ENCODE measurements around the gene GNL2. TPM values are rescaled to one million over a fixed set of nuclear protein-coding genes. Genes with fewer than 3 reads are reported as not detected.

Gene GNL2
- total RNA-seq, result 10 to 100 TPM; 28.4 to 35.9 TPM

DNA sequence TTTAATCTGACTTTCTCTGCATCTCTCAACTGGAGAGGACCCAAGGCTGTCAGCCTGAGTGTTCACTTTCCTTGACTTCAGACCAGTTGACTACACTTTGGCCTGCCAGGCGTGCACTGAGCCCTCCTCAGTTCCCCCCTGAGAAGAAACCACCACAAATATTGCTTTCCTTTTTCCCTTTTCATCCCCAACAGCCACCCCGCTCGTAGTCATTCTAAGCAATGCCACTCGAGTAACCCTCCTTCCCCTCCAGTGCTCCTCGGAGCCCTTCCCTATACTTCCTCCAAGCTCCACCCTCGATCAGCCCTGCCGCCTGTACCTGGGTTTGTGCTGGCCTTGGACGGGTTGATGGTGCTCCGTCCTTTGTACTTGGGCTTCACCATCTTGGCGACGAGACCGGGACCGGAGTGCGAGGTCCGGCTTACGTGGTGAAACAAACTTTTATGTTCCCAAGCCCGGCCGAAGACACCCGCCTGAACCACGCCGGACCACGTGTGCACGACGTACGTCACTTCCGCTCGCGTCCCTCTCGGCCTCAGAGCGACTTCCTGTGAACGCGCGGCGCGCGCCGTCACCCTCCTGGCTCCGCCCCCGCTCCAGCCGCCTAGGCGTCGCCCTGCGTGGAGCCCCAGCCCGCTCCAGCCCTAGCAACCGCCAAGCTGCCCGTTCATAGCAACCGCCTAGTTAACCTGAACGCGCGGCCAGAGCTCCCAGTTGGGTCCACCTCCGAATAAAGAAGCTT is at the start of gene GNL2:
Gene GNL2 (minus strand): TSS at position 498 of the 742 bp plus-strand sequence. CDS start 115 bp downstream, at position 383.
- H3K9ac ChIP-seq (ENCODE audit: low read depth in 2 of 2, low read length in 2 of 2), result peak within 1 kb of the TSS; percentile 70 to 93
- H3K9me3 ChIP-seq, result no peaks in the 10 kb centered on the region
- peak; percentile 98 for DNase-seq
- peak within 1 kb of the TSS; percentile 81 for H3K4me3 ChIP-seq
- TF ChIP-seq, protein P1, sequence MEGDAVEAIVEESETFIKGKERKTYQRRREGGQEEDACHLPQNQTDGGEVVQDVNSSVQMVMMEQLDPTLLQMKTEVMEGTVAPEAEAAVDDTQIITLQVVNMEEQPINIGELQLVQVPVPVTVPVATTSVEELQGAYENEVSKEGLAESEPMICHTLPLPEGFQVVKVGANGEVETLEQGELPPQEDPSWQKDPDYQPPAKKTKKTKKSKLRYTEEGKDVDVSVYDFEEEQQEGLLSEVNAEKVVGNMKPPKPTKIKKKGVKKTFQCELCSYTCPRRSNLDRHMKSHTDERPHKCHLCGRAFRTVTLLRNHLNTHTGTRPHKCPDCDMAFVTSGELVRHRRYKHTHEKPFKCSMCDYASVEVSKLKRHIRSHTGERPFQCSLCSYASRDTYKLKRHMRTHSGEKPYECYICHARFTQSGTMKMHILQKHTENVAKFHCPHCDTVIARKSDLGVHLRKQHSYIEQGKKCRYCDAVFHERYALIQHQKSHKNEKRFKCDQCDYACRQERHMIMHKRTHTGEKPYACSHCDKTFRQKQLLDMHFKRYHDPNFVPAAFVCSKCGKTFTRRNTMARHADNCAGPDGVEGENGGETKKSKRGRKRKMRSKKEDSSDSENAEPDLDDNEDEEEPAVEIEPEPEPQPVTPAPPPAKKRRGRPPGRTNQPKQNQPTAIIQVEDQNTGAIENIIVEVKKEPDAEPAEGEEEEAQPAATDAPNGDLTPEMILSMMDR (IDR thresholded peaks at IDR 0.05), result no peak
- intact Hi-C loops (cut with DNase I), result loop anchor here (5.0 kb wide), 1 partner anchor 38 kb away; the partner anchor contains the start of gene DNALI1
- no peaks in the 10 kb centered on the region for H3K36me3 ChIP-seq
- H3K27ac ChIP-seq, result peak within 1 kb of the TSS; percentile 74
- H3K27me3 ChIP-seq, result no peaks in the 10 kb centered on the region
- H3K4me1 ChIP-seq, result peaks cover 13% of the 10 kb centered on the region

DNA sequence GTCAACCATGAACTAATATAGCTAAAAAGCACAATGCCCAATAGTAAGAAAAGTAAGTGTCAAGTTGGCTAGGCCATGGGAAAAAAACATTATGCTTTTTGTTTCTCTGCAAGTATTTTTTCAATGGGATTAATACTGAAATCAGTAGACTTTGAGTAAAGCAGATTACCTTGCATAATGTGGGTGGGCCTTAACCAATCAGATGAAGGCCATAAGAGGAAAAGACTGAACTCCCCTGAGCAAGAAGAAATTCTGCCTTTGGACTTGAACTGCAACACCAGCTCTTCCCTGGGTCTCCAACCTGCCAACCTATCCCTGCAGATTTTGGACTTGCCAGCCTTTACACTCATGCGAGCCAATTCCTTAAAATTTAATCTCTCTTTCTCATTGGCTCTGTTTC is 45.3 kb upstream of the GNL2 start:
- H3K9ac ChIP-seq (ENCODE audit: low read depth in 2 of 2, low read length in 2 of 2), result no peak overlapping the region
- H3K4me3 ChIP-seq, result no peak overlapping the region
- TF ChIP-seq, protein P1 (IDR thresholded peaks at IDR 0.05), result no peak
- no peaks in the 10 kb centered on the region for H3K4me1 ChIP-seq
- no peaks in the 10 kb centered on the region for H3K36me3 ChIP-seq
- peaks cover 4% of the 10 kb centered on the region for H3K27me3 ChIP-seq
- intact Hi-C loops (cut with DNase I), result no loop called here
- DNase-seq, result no peak
- H3K27ac ChIP-seq, result no peak overlapping the region
- H3K9me3 ChIP-seq, result no peaks in the 10 kb centered on the region

DNA sequence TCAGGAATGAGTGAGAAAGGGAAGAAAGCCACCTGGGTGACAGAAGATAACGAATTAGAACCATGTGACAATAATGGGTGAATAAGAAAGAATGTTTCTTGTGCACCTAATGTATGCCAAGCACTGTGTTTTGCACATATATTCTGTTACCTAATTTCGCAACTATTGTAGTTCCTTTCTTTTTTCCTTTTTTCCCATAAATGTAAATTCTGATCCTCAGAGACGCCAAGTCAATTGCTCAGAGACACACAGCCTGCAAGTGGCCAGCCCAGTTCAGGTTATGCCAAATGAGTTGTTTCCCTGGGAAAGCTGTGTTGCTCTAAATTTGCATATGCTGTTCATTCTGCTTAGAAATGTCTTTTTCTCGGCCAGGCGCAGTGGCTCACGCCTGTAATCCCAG is 40.7 kb upstream of the GNL2 start:
- no peak overlapping the region for H3K27ac ChIP-seq
- no peaks in the 10 kb centered on the region for H3K36me3 ChIP-seq
- no peak overlapping the region for H3K9ac ChIP-seq (ENCODE audit: low read depth in 2 of 2, low read length in 2 of 2)
- intact Hi-C loops (cut with DNase I), result no loop called here
- H3K4me3 ChIP-seq, result no peak overlapping the region
- no peak for DNase-seq
- no peaks in the 10 kb centered on the region for H3K4me1 ChIP-seq
- TF ChIP-seq, protein P1 (IDR thresholded peaks at IDR 0.05), result no peak
- H3K27me3 ChIP-seq, result peaks cover 42% of the 10 kb centered on the region
- no peaks in the 10 kb centered on the region for H3K9me3 ChIP-seq

DNA sequence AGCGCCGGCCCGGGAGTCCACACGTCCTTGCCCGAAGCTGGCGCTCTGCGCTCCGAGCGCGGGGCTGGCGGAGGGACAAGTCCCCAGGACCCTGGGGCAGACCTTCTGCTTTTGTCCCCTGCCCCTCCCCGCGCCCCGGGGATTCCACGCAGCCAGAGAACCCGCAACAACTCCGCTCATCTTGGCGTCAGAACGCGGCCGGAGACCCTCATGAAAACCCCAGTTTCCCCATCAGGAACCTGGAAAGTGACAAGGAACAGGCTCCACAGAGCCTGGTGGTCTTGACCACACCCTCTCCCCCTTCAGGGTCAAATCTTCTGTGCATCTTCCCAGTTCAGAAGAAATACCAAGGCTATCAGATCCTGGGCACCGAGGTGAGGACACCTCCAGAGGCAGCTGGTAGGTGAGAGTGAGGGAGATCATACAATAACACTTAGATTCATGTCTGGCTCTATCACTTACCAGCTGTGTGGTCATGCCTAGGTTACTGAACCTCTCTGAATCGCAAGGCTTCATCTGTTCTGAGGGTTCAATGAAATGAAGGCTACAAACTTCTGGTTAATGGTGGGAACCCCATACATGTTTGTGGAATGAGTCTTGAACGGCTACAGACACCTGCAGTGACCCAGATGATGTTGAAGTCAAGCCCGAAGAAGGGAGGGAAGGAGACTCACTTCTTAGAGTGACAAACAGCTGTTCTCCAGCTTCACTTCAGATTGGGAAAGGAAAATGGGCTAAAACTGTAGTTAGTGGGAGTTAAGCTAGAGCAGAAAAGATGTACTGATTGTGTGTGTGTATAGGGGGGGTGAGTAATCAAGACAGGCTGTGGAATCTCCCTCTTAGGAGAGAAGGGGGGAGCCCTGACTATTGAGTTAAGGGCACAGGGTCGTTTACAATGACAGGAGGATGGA is 39.5 kb upstream of the GNL2 start:
- peaks cover 42% of the 10 kb centered on the region for H3K27me3 ChIP-seq
- H3K4me3 ChIP-seq, result peak overlapping the region; percentile 32
- intact Hi-C loops (cut with DNase I), result no loop called here
- no peak overlapping the region for H3K27ac ChIP-seq
- no peak for DNase-seq
- H3K9ac ChIP-seq (ENCODE audit: low read depth in 2 of 2, low read length in 2 of 2), result no peak overlapping the region
- no peaks in the 10 kb centered on the region for H3K4me1 ChIP-seq
- no peaks in the 10 kb centered on the region for H3K36me3 ChIP-seq
- TF ChIP-seq, protein P1 (IDR thresholded peaks at IDR 0.05), result no peak
- no peaks in the 10 kb centered on the region for H3K9me3 ChIP-seq

DNA sequence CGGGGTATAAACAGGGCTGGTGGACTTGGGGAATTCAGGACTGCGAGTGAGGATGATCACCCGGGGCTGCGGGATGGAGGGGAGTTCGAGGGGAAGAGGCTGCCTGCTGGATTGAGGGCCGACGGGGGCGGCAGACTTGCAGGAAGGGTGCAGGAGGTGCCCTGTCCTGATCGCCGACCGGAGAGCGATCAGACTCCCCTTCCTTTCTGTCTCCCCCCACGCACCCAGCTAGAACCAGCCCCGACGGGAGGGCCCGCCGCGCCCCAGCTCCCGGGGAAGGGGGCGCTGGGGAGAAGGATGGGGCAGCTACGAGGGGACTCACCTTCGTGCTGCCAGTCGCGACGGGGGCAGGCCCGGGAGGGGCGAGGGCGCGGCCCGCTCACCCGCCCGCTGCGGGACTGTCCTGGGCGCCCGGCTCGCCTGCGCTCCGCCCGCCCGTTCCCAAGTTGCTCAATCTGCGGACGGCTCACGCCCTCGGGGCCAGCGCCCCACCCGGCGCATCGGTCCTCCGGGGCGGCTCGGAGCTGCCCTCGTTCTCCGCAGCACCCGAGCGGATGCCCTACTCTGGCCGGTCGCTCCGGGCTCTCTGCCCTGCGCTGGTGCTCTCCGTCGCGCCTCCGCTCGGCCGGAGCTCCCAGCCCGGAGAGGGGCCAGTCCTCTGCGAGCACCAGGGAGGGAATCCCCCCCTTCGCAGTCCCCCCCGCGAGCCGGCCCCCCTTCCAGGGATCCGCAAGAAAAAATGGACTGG is 38.7 kb upstream of the GNL2 start, which contains the start of gene RSPO1:
Gene RSPO1 (minus strand): TSS at position 649 of the 748 bp plus-strand sequence. CDS start 5,231 bp downstream, outside the sequence.
- TF ChIP-seq, protein P1 (IDR thresholded peaks at IDR 0.05), result no peak
- intact Hi-C loops (cut with DNase I), result no loop called here
- Histone ChIP-seq H3K4me3 (peak within 1 kb of the TSS; percentile 32), H3K27me3 (peaks cover 49% of the 10 kb centered on the region), H3K36me3 (no peaks in the 10 kb centered on the region), H3K27ac (no peak within 1 kb of the TSS), H3K4me1 (no peaks in the 10 kb centered on the region), H3K9me3 (no peaks in the 10 kb centered on the region), H3K9ac (ENCODE audit: low read depth in 2 of 2, low read length in 2 of 2) (peak within 1 kb of the TSS in 1 of 2 donors; percentile 17)
- peak; percentile 22 for DNase-seq

Data from colonic mucosa (tissue), 4 donors.